ENCODE data around the gene IRF8.

Gene IRF8

DNA sequence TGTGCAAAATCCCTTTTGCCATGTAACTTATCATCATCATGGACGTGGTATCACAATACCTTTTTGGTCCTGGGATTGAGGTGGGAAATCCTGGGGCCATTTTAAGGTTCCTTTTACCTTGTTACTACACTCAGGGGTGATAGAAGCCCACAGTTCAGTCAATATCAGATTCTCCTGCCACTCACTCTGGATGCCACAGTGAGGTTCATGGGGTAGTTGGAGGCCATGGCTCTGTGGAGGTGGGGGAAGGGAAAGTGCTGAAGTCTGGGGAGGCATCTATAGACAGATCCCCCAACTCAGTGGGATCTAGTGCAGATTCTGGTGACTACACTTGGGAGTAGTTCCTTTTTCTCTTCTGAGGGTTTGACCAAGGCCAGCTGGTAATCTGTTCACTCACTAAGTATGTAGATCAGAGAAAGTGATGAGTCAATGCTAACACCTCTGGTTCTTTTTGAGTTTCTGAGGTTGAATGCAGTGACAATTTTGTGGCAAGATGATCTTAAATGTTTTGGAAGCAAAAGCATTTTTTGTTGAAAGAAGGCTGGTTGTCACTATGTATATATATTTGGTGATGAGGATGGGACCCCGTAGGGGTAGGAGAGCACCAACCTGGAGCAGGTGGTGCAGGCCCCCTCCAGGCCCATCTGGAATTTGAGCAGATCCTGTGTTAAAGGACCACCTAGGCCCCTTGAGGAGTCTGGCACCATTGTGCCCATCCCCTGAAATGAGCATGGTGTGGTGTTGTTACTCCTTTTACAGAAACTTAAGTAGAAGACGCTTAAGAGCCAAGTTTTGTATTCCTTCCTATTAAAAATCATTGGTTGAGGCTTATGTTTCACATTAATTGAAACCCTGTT is 18.8 kb upstream of the IRF8 start:
- Mint-ChIP-seq H3K36me3 (no peaks in the 10 kb centered on the region), H3K4me3 (peak overlapping the region; percentile 15), H3K9me3 (no peaks in the 10 kb centered on the region), H3K27me3 (no peaks in the 10 kb centered on the region), H3K27ac (peak overlapping the region; percentile 59), H3K4me1 (peaks cover 21% of the 10 kb centered on the region)

DNA sequence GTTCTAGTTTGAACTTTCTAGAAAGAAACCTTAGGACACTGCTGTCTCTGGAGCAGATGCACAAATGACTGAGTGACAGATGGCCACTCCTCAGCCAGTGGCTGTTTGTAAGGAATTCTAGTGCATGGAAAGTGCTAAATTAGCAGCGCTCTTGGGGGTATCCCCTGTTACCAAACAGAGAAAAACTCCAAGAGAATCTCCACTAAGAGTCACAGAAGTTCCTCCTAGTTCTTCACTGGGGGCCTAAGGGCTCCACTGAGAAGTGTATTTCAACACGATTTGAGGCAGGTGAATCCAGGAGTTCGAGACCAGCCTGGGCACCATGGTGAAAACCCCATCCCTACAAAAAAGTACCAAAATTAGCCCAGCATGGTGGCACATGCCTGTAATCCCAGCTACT is 18.1 kb upstream of the IRF8 start:
- no peak overlapping the region for H3K27ac Mint-ChIP-seq
- peaks cover 21% of the 10 kb centered on the region for H3K4me1 Mint-ChIP-seq
- no peaks in the 10 kb centered on the region for H3K36me3 Mint-ChIP-seq
- H3K9me3 Mint-ChIP-seq, result no peaks in the 10 kb centered on the region
- H3K27me3 Mint-ChIP-seq, result no peaks in the 10 kb centered on the region
- no peak overlapping the region for H3K4me3 Mint-ChIP-seq

DNA sequence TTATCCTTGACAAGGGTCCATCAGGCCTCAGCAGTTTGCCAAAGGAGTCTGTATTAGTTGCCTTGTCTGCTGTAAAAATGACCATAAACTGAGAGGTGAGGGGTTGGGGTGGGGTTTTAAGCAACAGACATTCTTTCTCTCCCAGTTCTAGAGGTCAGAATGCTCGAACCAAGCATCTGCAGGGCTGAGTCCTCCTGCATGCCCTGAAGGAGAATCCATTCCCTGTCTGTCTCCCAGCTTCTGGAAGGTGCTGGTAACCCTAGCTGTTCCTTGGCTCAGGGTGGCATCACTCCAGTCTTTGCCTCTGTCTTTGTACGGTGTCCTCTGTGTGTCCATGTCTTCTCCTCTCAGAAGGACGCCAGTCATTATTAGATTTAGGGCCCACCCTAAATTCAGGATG is 17.5 kb upstream of the IRF8 start:
- no peak overlapping the region for H3K27ac Mint-ChIP-seq
- H3K27me3 Mint-ChIP-seq, result no peaks in the 10 kb centered on the region
- no peaks in the 10 kb centered on the region for H3K9me3 Mint-ChIP-seq
- no peak overlapping the region for H3K4me3 Mint-ChIP-seq
- H3K4me1 Mint-ChIP-seq, result peaks cover 21% of the 10 kb centered on the region
- no peaks in the 10 kb centered on the region for H3K36me3 Mint-ChIP-seq

- H3K9me3 Mint-ChIP-seq, result no peaks in the 10 kb centered on the region
- no peaks in the 10 kb centered on the region for H3K36me3 Mint-ChIP-seq
- H3K4me3 Mint-ChIP-seq, result peak overlapping the region; percentile 26
- H3K27me3 Mint-ChIP-seq, result no peaks in the 10 kb centered on the region
- peaks cover 23% of the 10 kb centered on the region for H3K4me1 Mint-ChIP-seq
- peak overlapping the region; percentile 73 for H3K27ac Mint-ChIP-seq
Observed at GRCh38 chr16:85882181-85882810, 16.7 kb upstream of the IRF8 start.

DNA sequence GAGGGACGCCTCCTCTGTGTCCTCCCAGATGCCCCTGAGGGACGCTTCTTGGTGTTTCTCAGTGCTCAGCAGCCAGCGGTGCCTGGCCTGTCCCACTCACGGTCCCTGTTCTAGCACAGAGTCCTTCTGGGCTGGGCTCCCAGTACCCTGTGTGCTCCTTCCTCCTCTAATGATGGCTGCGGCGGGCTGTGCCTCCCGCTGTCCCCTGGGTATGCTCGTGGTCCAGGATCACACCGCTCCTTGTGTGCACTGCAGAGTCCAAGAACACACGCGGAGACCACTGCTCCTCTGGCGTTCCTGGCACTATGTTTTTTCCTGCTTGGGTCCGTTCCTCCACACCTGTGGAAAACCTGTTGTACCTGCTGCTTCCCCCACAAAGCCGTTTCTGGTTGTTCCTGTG is 15.1 kb upstream of the IRF8 start:
- Mint-ChIP-seq H3K27ac (no peak overlapping the region), H3K4me1 (peaks cover 36% of the 10 kb centered on the region), H3K27me3 (no peaks in the 10 kb centered on the region), H3K36me3 (no peaks in the 10 kb centered on the region), H3K4me3 (no peak overlapping the region), H3K9me3 (no peaks in the 10 kb centered on the region)

DNA sequence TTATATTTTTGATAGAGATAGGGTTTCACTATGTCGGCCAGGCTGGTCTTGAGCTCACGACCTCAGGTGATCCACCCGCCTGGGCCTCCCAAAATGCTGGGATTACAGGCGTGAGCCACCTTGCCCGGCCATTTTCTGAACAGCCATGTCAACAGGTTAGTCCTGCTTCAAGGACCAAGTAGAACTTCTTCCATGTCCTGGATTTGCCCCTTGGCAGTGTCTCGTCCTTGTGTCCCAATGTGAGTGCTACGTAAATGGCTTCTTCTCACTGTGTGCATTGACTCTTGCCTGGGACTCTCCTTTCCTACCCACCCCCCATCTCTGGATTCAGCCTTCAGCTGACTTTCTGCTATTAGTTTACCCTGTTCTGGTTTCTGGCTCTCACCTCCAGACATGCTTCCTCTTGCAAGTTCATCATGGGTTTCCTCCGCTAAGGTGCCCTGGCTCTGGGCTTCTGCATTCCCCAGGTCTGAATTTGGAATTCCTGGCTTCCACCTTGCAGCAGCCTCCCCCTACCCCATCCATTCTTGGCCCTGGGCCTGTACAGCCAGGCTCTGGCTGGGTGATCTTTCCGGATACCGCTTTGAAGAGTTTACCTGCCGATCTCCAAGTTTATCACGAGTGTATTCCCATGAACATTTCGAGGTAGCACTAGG is 14.0 kb upstream of the IRF8 start:
- Mint-ChIP-seq H3K27me3 (no peaks in the 10 kb centered on the region), H3K27ac (no peak overlapping the region), H3K4me1 (peaks cover 45% of the 10 kb centered on the region), H3K9me3 (no peaks in the 10 kb centered on the region), H3K36me3 (no peaks in the 10 kb centered on the region), H3K4me3 (no peak overlapping the region)

GRCh38 chr16:85885537-85885936 is 13.4 kb upstream of the IRF8 start:
- no peak overlapping the region for H3K27ac Mint-ChIP-seq
- no peaks in the 10 kb centered on the region for H3K27me3 Mint-ChIP-seq
- no peaks in the 10 kb centered on the region for H3K36me3 Mint-ChIP-seq
- H3K4me1 Mint-ChIP-seq, result peaks cover 42% of the 10 kb centered on the region
- no peaks in the 10 kb centered on the region for H3K9me3 Mint-ChIP-seq
- H3K4me3 Mint-ChIP-seq, result no peak overlapping the region

- Mint-ChIP-seq H3K9me3 (no peaks in the 10 kb centered on the region), H3K27me3 (no peaks in the 10 kb centered on the region), H3K4me1 (peaks cover 39% of the 10 kb centered on the region), H3K36me3 (no peaks in the 10 kb centered on the region), H3K4me3 (peak overlapping the region; percentile 70), H3K27ac (peak overlapping the region; percentile 97)
Observed at GRCh38 chr16:85888405-85889331, 10.3 kb upstream of the IRF8 start.

GRCh38 chr16:85891033-85891775 is 7.8 kb upstream of the IRF8 start:
- Mint-ChIP-seq H3K27me3 (no peaks in the 10 kb centered on the region), H3K4me1 (peaks cover 47% of the 10 kb centered on the region), H3K4me3 (no peak overlapping the region)

DNA sequence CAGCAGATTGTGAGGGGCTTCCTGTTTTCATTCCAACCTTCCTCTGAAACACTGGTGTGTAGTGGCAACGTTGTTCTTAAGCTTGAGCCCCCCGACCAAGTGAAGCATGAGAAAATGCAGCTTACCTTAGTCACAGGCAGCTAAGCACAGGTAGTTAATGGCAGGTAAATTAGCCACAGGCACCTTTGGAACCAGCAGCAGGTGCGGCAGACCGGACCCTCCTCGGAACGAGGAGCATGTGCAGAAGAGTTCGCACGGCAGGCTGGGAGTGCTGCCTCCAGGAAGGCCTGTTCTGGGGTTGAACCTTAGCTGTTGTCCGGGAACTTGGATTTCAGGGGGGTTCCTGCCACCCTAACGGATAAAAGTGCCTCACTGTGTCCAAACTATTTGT is 7.2 kb upstream of the IRF8 start:
- Mint-ChIP-seq H3K4me3 (no peak overlapping the region), H3K4me1 (peaks cover 52% of the 10 kb centered on the region), H3K36me3 (no peaks in the 10 kb centered on the region), H3K9me3 (no peaks in the 10 kb centered on the region), H3K27ac (no peak overlapping the region), H3K27me3 (no peaks in the 10 kb centered on the region)

More at GRCh38 chr16:85891033-85891775, 7.8 kb upstream of the IRF8 start:
- Mint-ChIP-seq H3K9me3 (no peaks in the 10 kb centered on the region), H3K27ac (peak overlapping the region; percentile 46), H3K36me3 (no peaks in the 10 kb centered on the region)

- Mint-ChIP-seq H3K27ac (peak overlapping the region; percentile 18), H3K36me3 (no peaks in the 10 kb centered on the region), H3K4me1 (peaks cover 54% of the 10 kb centered on the region), H3K4me3 (no peak overlapping the region), H3K27me3 (no peaks in the 10 kb centered on the region), H3K9me3 (no peaks in the 10 kb centered on the region)
Observed at GRCh38 chr16:85892760-85893159, 6.2 kb upstream of the IRF8 start.

GRCh38 chr16:85894266-85894665 is 4.7 kb upstream of the IRF8 start:
- Mint-ChIP-seq H3K27ac (no peak overlapping the region), H3K36me3 (no peaks in the 10 kb centered on the region), H3K27me3 (no peaks in the 10 kb centered on the region), H3K4me3 (no peak overlapping the region), H3K4me1 (peaks cover 45% of the 10 kb centered on the region), H3K9me3 (no peaks in the 10 kb centered on the region)

GRCh38 chr16:85897382-85897781 is 1.6 kb upstream of the IRF8 start:
- H3K4me1 Mint-ChIP-seq, result peaks cover 42% of the 10 kb centered on the region
- peak overlapping the region; percentile 87 for H3K27ac Mint-ChIP-seq
- H3K27me3 Mint-ChIP-seq, result no peaks in the 10 kb centered on the region
- peaks cover 24% of the 10 kb centered on the region for H3K36me3 Mint-ChIP-seq
- peak overlapping the region; percentile 97 for H3K4me3 Mint-ChIP-seq
- H3K9me3 Mint-ChIP-seq, result no peaks in the 10 kb centered on the region

DNA sequence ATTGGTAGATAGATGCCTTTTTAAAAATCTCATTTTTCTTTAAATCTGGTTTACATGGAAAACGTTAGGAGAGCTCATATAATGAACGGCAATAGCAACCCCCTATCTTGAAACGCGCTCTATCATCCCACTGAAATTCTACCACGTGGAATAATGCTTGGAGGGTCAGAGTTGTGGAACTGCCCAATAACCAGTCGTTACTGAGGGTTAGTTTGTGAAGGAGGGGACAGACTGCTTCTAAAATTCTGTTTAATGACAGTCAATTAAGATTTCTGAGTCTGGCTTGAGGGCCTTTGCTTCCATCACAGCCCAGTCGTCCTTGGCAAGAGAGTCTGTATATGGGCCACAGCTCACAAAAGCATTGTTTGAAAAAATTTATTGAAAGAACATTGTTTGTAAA is 482 bp downstream of the IRF8 start:
- Mint-ChIP-seq H3K36me3 (peaks cover 43% of the 10 kb centered on the region), H3K4me3 (peak overlapping the region; percentile 97), H3K9me3 (no peaks in the 10 kb centered on the region), H3K27me3 (no peaks in the 10 kb centered on the region), H3K27ac (peak overlapping the region; percentile 94), H3K4me1 (peaks cover 61% of the 10 kb centered on the region)

Measured in activated naive CD4-positive, alpha-beta T cell treated with anti-CD3 and anti-CD28 coated beads, Interleukin-2, amount 50 U/mL, for 24 hours (primary cell).